Effector memory CD8-positive, alpha-beta T cell (primary cell): ENCODE measurements around the gene THSD4.

Experiments
- ATAC-seq: fragments of 150-1000 bp; cut with Tn5 transposase; replicated peaks from 2 replicates; pipeline ENCODE4 v1.10.0; 2021; ENCODE audit warnings: mild to moderate bottlenecking, moderate library complexity
- DNase-seq, 3 experiments: peaks; one replicate each; pipeline ENCODE4 v3.0.0; 2021
- H3K27ac Mint-ChIP-seq, 2 donors: one replicate each; pipeline ENCODE4 v1.8.0; 2022; ENCODE audit warnings: mild to moderate bottlenecking in 2 of 2, mixed read lengths in 2 of 2, moderate library complexity in 2 of 2
- H3K27me3 Mint-ChIP-seq, 2 donors: one replicate each; pipeline ENCODE4 v1.8.0; 2022; ENCODE audit warnings: mixed read lengths in 2 of 2
- H3K36me3 Mint-ChIP-seq: one replicate; pipeline ENCODE4 v1.8.0; 2022; ENCODE audit warnings: mild to moderate bottlenecking, moderate library complexity, mixed read lengths; ENCODE audit not compliant: insufficient read depth
- H3K4me1 Mint-ChIP-seq, 2 donors: one replicate each; pipeline ENCODE4 v1.8.0; 2022; ENCODE audit warnings: low read depth in 2 of 2, mixed read lengths in 2 of 2
- H3K4me3 Mint-ChIP-seq, 2 donors: one replicate each; pipeline ENCODE4 v1.8.0; 2022; ENCODE audit warnings: mild to moderate bottlenecking in 2 of 2, mixed read lengths in 2 of 2, moderate library complexity in 2 of 2
- H3K9me3 Mint-ChIP-seq, 2 donors: one replicate each; pipeline ENCODE4 v1.8.0; 2022; ENCODE audit warnings: mixed read lengths in 2 of 2

THSD4 gene

GRCh38 chr15:71273731-71274447, 158.6 kb downstream of the THSD4 start:
- peaks cover 0 to 1% of the 10 kb centered on the region in 2 donors for H3K9me3 Mint-ChIP-seq
- no peak overlapping the region for H3K4me3 Mint-ChIP-seq
- H3K36me3 Mint-ChIP-seq, result no peaks in the 10 kb centered on the region
- DNase-seq, result no peak
- peaks cover 0 to 11% of the 10 kb centered on the region in 2 donors for H3K27me3 Mint-ChIP-seq
- no peaks in the 10 kb centered on the region for H3K4me1 Mint-ChIP-seq
- ATAC-seq, result no peak
- H3K27ac Mint-ChIP-seq, result no peak overlapping the region

DNA sequence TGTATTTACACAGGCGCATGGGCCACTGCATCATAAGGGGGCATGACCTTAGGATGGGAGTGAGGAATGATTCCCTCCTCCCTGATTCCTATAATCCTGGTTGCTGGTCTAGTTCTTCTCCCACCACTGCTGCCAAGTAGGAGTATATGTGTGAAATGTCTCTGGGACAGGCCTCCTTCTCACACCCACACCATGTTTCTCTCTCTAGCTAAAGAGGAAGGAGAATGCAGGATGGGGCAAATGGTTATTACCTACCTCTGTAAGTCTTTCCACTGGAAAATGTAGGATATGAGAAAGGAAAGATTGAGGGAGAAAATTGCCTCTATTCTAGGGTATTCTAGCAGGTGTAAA, 159.2 kb downstream of the THSD4 start:
- DNase-seq (no peak), ATAC-seq (no peak)
- Mint-ChIP-seq H3K36me3 (no peaks in the 10 kb centered on the region), H3K27ac (no peak overlapping the region), H3K27me3 (peaks cover 0 to 11% of the 10 kb centered on the region in 2 donors), H3K4me1 (no peaks in the 10 kb centered on the region), H3K4me3 (no peak overlapping the region), H3K9me3 (peaks cover 0 to 1% of the 10 kb centered on the region in 2 donors)

- no peak overlapping the region for H3K4me3 Mint-ChIP-seq
- ATAC-seq (no peak), DNase-seq (no peak)
- no peaks in the 10 kb centered on the region for H3K4me1 Mint-ChIP-seq
- no peak overlapping the region for H3K27ac Mint-ChIP-seq
- H3K36me3 Mint-ChIP-seq, result no peaks in the 10 kb centered on the region
- peaks cover 0 to 11% of the 10 kb centered on the region in 2 donors for H3K27me3 Mint-ChIP-seq
- H3K9me3 Mint-ChIP-seq, result peaks cover 0 to 1% of the 10 kb centered on the region in 2 donors
Observed at GRCh38 chr15:71275098-71275497, 159.8 kb downstream of the THSD4 start.

- no peaks in the 10 kb centered on the region for H3K36me3 Mint-ChIP-seq
- H3K4me1 Mint-ChIP-seq, result no peaks in the 10 kb centered on the region
- H3K9me3 Mint-ChIP-seq, result peaks cover 0 to 1% of the 10 kb centered on the region in 2 donors
- no peak for ATAC-seq
- no peak overlapping the region for H3K27ac Mint-ChIP-seq
- no peak for DNase-seq
- no peak overlapping the region for H3K4me3 Mint-ChIP-seq
- peaks cover 0 to 6% of the 10 kb centered on the region in 2 donors for H3K27me3 Mint-ChIP-seq
Observed at GRCh38 chr15:71275566-71276335, 160.5 kb downstream of the THSD4 start.

GRCh38 chr15:71276336-71276665, 161.0 kb downstream of the THSD4 start:
- H3K4me3 Mint-ChIP-seq, result no peak overlapping the region
- DNase-seq (no peak), ATAC-seq (no peak)
- H3K27ac Mint-ChIP-seq, result no peak overlapping the region
- peaks cover 0 to 1% of the 10 kb centered on the region in 2 donors for H3K9me3 Mint-ChIP-seq
- H3K36me3 Mint-ChIP-seq, result no peaks in the 10 kb centered on the region
- H3K4me1 Mint-ChIP-seq, result no peaks in the 10 kb centered on the region
- H3K27me3 Mint-ChIP-seq, result peaks cover 0 to 6% of the 10 kb centered on the region in 2 donors

- Mint-ChIP-seq H3K36me3 (no peaks in the 10 kb centered on the region), H3K4me1 (no peaks in the 10 kb centered on the region), H3K27me3 (peaks cover 0 to 9% of the 10 kb centered on the region in 2 donors), H3K9me3 (no peaks in the 10 kb centered on the region), H3K4me3 (no peak overlapping the region), H3K27ac (no peak overlapping the region)
- DNase-seq (no peak), ATAC-seq (no peak)
Observed at GRCh38 chr15:71278989-71279756, 163.9 kb downstream of the THSD4 start.

- ATAC-seq (no peak), DNase-seq (no peak)
- H3K4me1 Mint-ChIP-seq, result no peaks in the 10 kb centered on the region
- no peak overlapping the region for H3K27ac Mint-ChIP-seq
- H3K9me3 Mint-ChIP-seq, result no peaks in the 10 kb centered on the region
- peaks cover 0 to 10% of the 10 kb centered on the region in 2 donors for H3K27me3 Mint-ChIP-seq
- H3K36me3 Mint-ChIP-seq, result no peaks in the 10 kb centered on the region
- no peak overlapping the region for H3K4me3 Mint-ChIP-seq
Observed at GRCh38 chr15:71279757-71280141, 164.5 kb downstream of the THSD4 start.

GRCh38 chr15:71280206-71280605, 164.9 kb downstream of the THSD4 start:
- no peak for DNase-seq
- no peak overlapping the region for H3K27ac Mint-ChIP-seq
- H3K27me3 Mint-ChIP-seq, result peaks cover 0 to 10% of the 10 kb centered on the region in 2 donors
- no peaks in the 10 kb centered on the region for H3K9me3 Mint-ChIP-seq
- H3K4me3 Mint-ChIP-seq, result no peak overlapping the region
- H3K4me1 Mint-ChIP-seq, result no peaks in the 10 kb centered on the region
- H3K36me3 Mint-ChIP-seq, result no peaks in the 10 kb centered on the region
- ATAC-seq, result no peak

GRCh38 chr15:71281256-71281655, 166.0 kb downstream of the THSD4 start:
- Mint-ChIP-seq H3K27me3 (peaks cover 3 to 14% of the 10 kb centered on the region in 2 donors), H3K4me1 (no peaks in the 10 kb centered on the region), H3K9me3 (no peaks in the 10 kb centered on the region), H3K4me3 (no peak overlapping the region), H3K27ac (no peak overlapping the region), H3K36me3 (no peaks in the 10 kb centered on the region)
- DNase-seq (no peak), ATAC-seq (no peak)

DNA sequence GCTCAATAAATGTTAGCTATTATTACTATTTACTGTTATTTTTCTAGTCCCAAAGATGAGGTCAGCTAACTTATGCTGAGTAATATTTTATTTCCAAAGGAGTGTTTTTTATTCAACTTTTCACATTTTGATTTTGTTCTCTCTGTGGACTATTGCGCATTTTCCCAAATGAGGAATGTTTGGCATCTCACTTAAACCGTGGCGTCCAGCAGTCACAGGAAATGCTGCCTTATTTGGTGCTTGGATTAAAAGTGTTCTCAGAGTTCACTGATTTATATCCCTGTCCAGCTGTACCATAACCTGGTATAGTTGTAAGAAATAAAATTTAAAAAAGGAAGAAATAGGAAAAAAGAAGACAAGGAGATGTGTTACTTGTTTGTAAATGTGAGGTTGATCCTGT, 166.8 kb downstream of the THSD4 start:
- no peaks in the 10 kb centered on the region for H3K9me3 Mint-ChIP-seq
- no peaks in the 10 kb centered on the region for H3K4me1 Mint-ChIP-seq
- ATAC-seq (no peak), DNase-seq (no peak)
- H3K36me3 Mint-ChIP-seq, result no peaks in the 10 kb centered on the region
- peaks cover 7 to 20% of the 10 kb centered on the region in 2 donors for H3K27me3 Mint-ChIP-seq
- no peak overlapping the region for H3K27ac Mint-ChIP-seq
- no peak overlapping the region for H3K4me3 Mint-ChIP-seq

- peaks cover 17 to 47% of the 10 kb centered on the region in 2 donors for H3K27me3 Mint-ChIP-seq
- no peak overlapping the region for H3K4me3 Mint-ChIP-seq
Observed at GRCh38 chr15:71288348-71288955, 173.2 kb downstream of the THSD4 start.

GRCh38 chr15:71290002-71290401, 174.7 kb downstream of the THSD4 start:
- H3K27ac Mint-ChIP-seq, result no peak overlapping the region
- H3K27me3 Mint-ChIP-seq, result peaks cover 24 to 48% of the 10 kb centered on the region in 2 donors
- DNase-seq (no peak), ATAC-seq (no peak)
- H3K36me3 Mint-ChIP-seq, result no peaks in the 10 kb centered on the region
- no peak overlapping the region for H3K4me3 Mint-ChIP-seq
- no peaks in the 10 kb centered on the region for H3K9me3 Mint-ChIP-seq
- peaks cover 2 to 13% of the 10 kb centered on the region in 2 donors for H3K4me1 Mint-ChIP-seq

More at GRCh38 chr15:71288348-71288955, 173.2 kb downstream of the THSD4 start:
- ATAC-seq, result no peak
- H3K4me1 Mint-ChIP-seq, result peaks cover 2 to 10% of the 10 kb centered on the region in 2 donors
- H3K27ac Mint-ChIP-seq, result no peak overlapping the region
- H3K9me3 Mint-ChIP-seq, result no peaks in the 10 kb centered on the region
- DNase-seq, result no peak
- H3K36me3 Mint-ChIP-seq, result no peaks in the 10 kb centered on the region

DNA sequence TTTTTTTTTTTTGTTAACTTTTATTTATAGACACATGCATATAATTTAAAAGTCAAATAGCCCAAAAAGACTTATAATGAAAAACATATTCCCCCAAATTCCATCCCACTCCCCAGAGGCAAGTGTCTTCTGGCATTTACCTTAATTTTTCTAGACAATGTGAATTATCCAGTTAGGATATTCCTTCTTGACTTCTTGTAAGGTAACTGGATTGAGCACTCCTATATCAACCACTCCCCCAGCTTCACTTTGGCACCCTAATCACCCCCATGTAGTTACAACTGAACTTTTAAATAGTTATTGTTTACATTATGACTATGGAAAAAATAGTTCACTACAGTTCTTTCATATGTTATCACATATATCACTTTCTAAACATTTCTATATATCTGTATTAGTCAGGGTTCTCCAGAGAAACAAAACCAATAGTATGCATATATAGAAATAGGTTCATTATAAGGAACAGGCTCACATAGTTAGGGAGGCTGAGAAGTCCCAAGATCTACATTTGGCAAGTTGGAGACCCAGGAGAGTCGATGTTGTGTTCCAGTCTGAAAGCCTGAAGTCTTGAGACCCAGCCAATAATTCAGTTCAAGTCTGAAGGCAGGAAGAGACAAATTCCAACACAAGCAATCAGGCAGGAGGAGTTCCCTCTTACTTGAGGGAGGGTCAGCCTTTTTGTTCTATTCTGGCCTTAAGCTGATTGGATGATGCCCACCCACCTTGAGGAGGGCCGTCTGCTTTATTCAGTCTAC, 175.8 kb downstream of the THSD4 start:
- no peaks in the 10 kb centered on the region for H3K9me3 Mint-ChIP-seq
- ATAC-seq (no peak), DNase-seq (no peak)
- no peak overlapping the region for H3K4me3 Mint-ChIP-seq
- H3K27me3 Mint-ChIP-seq, result peaks cover 23 to 46% of the 10 kb centered on the region in 2 donors
- H3K36me3 Mint-ChIP-seq, result no peaks in the 10 kb centered on the region
- H3K4me1 Mint-ChIP-seq, result peaks cover 2 to 13% of the 10 kb centered on the region in 2 donors
- H3K27ac Mint-ChIP-seq, result no peak overlapping the region
